WTC11 (cell line): ENCODE results near the gene ANKZF1. TPM values are rescaled to one million over a fixed set of nuclear protein-coding genes. Genes with fewer than 3 reads are reported as not detected.

ENCODE experiments used
- ATAC-seq: fragments of 200-7000 bp; cut with Tn5 transposase; 2 replicates; pipeline ENCODE4 v1.10.0; 2021; ENCODE audit warnings: mild to moderate bottlenecking, moderate library complexity
- CTCF ChIA-PET: fragments of 300-600 bp; sonication (Branson Sonifier 250); formaldehyde crosslinking; loops from one replicate; lab custom pipeline; 2021; ENCODE audit warnings: antibody characterized with exemption; lab: Charles Lee
- POLR2A ChIA-PET: fragments of 350-600 bp; sonication (Branson Sonifier 250); formaldehyde crosslinking; loops from one replicate; lab custom pipeline; 2021; ENCODE audit warnings: antibody characterized with exemption; lab: Charles Lee
- DNase-seq: peaks from one replicate; pipeline ENCODE4 v3.0.0; 2021; ENCODE audit warnings: low spot score
- H3K27ac Mint-ChIP-seq: 2 replicates; pipeline ENCODE4 v1.8.0; 2021; ENCODE audit warnings: mixed read lengths
- H3K27me3 Mint-ChIP-seq: 2 replicates; pipeline ENCODE4 v1.8.0; 2021; ENCODE audit warnings: low read depth, mild to moderate bottlenecking, moderate library complexity, mixed read lengths
- H3K36me3 Mint-ChIP-seq: 2 replicates; pipeline ENCODE4 v1.8.0; 2021; ENCODE audit warnings: mixed read lengths
- H3K4me1 Mint-ChIP-seq: 2 replicates; pipeline ENCODE4 v1.8.0; 2022; ENCODE audit warnings: mixed read lengths
- H3K4me3 Mint-ChIP-seq: 2 replicates; pipeline ENCODE4 v1.8.0; 2021; ENCODE audit warnings: mild to moderate bottlenecking, moderate library complexity, mixed read lengths
- H3K9me3 Mint-ChIP-seq: 2 replicates; pipeline ENCODE4 v1.8.0; 2021; ENCODE audit warnings: mixed read lengths
- AFF4 ChIP-seq: sonication (generic); formaldehyde crosslinking; IDR thresholded peaks from 2 replicates; pipeline ENCODE4 v1.8.1; 2023; ENCODE audit warnings: mild to moderate bottlenecking, missing genetic modification reagents, borderline replicate concordance
- CBFB ChIP-seq: sonication (generic); formaldehyde crosslinking; IDR thresholded peaks from 2 replicates; pipeline ENCODE4 v1.8.1; 2022; ENCODE audit warnings: mild to moderate bottlenecking, low read depth, missing genetic modification reagents
- EMX1 ChIP-seq: fragments of 250-450 bp; sonication (Bioruptor Pico); IDR thresholded peaks from 2 replicates; pipeline ENCODE4 v1.8.0; 2021; ENCODE audit warnings: mild to moderate bottlenecking
- ESRRA ChIP-seq: sonication (generic); formaldehyde crosslinking; IDR thresholded peaks from 2 replicates; pipeline ENCODE4 v1.8.1; 2022; ENCODE audit warnings: mild to moderate bottlenecking, missing genetic modification reagents, borderline replicate concordance
- ETV6 ChIP-seq: sonication (generic); formaldehyde crosslinking; IDR thresholded peaks from 2 replicates; pipeline ENCODE4 v1.8.1; 2022; ENCODE audit warnings: mild to moderate bottlenecking, missing genetic modification reagents
- HMGA2 ChIP-seq: fragments of 250-450 bp; sonication (Bioruptor Pico); IDR thresholded peaks from 2 replicates; pipeline ENCODE4 v1.4.0; 2021; ENCODE audit warnings: mild to moderate bottlenecking, moderate library complexity
- JAZF1 ChIP-seq: fragments of 250-450 bp; sonication (Bioruptor Pico); IDR thresholded peaks from 2 replicates; pipeline ENCODE4 v1.9.0; 2021; ENCODE audit warnings: moderate library complexity, mild to moderate bottlenecking, inconsistent platforms
- NFATC4 ChIP-seq: fragments of 250-450 bp; sonication (Bioruptor Pico); IDR thresholded peaks from 2 replicates; pipeline ENCODE4 v1.9.0; 2021; ENCODE audit warnings: mild to moderate bottlenecking
- NR2C2 ChIP-seq: sonication (generic); formaldehyde crosslinking; IDR thresholded peaks from 2 replicates; pipeline ENCODE4 v1.8.0; 2022; ENCODE audit warnings: mild to moderate bottlenecking, missing genetic modification reagents
- OVOL2 ChIP-seq: fragments of 250-450 bp; sonication (Bioruptor Pico); IDR thresholded peaks from 2 replicates; pipeline ENCODE4 v1.9.0; 2021; ENCODE audit warnings: mild to moderate bottlenecking, borderline replicate concordance
- SP1 ChIP-seq: sonication (generic); formaldehyde crosslinking; conservative IDR thresholded peaks from 2 replicates; pipeline ENCODE4 v1.8.1; 2022; ENCODE audit warnings: missing genetic modification reagents
- TP53 ChIP-seq: sonication (generic); formaldehyde crosslinking; IDR thresholded peaks from 2 replicates; pipeline ENCODE4 v1.8.1; 2023; ENCODE audit warnings: mild to moderate bottlenecking, missing genetic modification reagents
- ZBTB21 ChIP-seq: sonication (generic); formaldehyde crosslinking; IDR thresholded peaks from 2 replicates; pipeline ENCODE4 v1.8.1; 2023; ENCODE audit warnings: mild to moderate bottlenecking, missing genetic modification reagents, borderline replicate concordance
- ZNF281 ChIP-seq: sonication (generic); formaldehyde crosslinking; IDR thresholded peaks from 2 replicates; pipeline ENCODE4 v1.8.0; 2023; ENCODE audit warnings: mild to moderate bottlenecking, missing genetic modification reagents
- ZNF425 ChIP-seq: fragments of 250-450 bp; sonication (Bioruptor Pico); conservative IDR thresholded peaks from 2 replicates; pipeline ENCODE4 v1.9.0; 2021; ENCODE audit warnings: mild to moderate bottlenecking
- total RNA-seq: library from RNA; stranded (reverse); gene quantifications from 3 replicates; pipeline ENCODE4 v1.2.3, GENCODE V29; 2021
- TF ChIP-seq, protein P1 (sequence below): sonication (generic); formaldehyde crosslinking; IDR thresholded peaks from 2 replicates; pipeline ENCODE4 v1.8.0; 2022; ENCODE audit warnings: mild to moderate bottlenecking, missing genetic modification reagents
- TF ChIP-seq, protein P2 (sequence below): sonication (generic); formaldehyde crosslinking; IDR thresholded peaks from 2 replicates; pipeline ENCODE4 v1.8.1; 2023; ENCODE audit warnings: mild to moderate bottlenecking, missing genetic modification reagents
- TF ChIP-seq, protein P3 (sequence below): sonication (generic); formaldehyde crosslinking; IDR thresholded peaks from 2 replicates; pipeline ENCODE4 v1.8.1; 2022; ENCODE audit warnings: low read depth, mild to moderate bottlenecking, moderate library complexity, missing genetic modification reagents, borderline replicate concordance
- TF ChIP-seq, protein P4 (sequence below): sonication (generic); formaldehyde crosslinking; IDR thresholded peaks from 2 replicates; pipeline ENCODE4 v1.8.0; 2022; ENCODE audit warnings: mild to moderate bottlenecking, missing genetic modification reagents
- TF ChIP-seq, protein P5 (sequence below): fragments of 250-450 bp; sonication (Bioruptor Pico); IDR thresholded peaks from 2 replicates; pipeline ENCODE4 v1.9.0; 2021; ENCODE audit warnings: mild to moderate bottlenecking

ANKZF1 gene
- total RNA-seq, 1 experiment from 2014 or later, result 70.4 TPM

DNA sequence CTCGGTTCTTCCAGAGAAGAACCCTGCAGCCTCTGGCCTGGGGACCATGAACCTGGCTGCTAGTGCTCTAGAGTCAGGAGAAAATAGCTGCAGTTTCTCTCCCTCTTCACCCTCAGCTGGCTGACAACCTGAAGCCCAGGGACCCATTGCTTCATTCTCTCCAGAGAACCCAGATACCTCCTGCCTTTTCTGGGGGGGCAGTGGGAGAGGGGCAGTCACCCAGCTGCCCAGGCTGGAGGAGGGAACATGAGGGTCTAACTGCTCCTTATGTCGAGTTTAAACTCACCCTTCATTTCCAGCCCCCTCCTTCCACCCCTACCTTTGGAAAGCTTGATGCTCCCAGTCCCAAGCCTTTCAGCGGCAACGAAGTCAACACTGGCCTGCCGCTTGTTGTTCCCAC, 30.6 kb upstream of the ANKZF1 start:
- Mint-ChIP-seq H3K36me3 (no peaks in the 10 kb centered on the region), H3K9me3 (peaks cover 10% of the 10 kb centered on the region), H3K4me3 (no peak overlapping the region), H3K4me1 (peaks cover 8% of the 10 kb centered on the region), H3K27me3 (peaks cover 7% of the 10 kb centered on the region), H3K27ac (no peak overlapping the region)
- TF ChIP-seq, protein P1, sequence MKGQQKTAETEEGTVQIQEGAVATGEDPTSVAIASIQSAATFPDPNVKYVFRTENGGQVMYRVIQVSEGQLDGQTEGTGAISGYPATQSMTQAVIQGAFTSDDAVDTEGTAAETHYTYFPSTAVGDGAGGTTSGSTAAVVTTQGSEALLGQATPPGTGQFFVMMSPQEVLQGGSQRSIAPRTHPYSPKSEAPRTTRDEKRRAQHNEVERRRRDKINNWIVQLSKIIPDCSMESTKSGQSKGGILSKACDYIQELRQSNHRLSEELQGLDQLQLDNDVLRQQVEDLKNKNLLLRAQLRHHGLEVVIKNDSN (CRISPR knock-in tag), result no peak
- TF ChIP-seq HMGA2 (CRISPR knock-in tag), result no peak
- no peak for TF ChIP-seq ETV6
- no peak for TF ChIP-seq ZNF281 (CRISPR knock-in tag)
- TF ChIP-seq, protein P2, sequence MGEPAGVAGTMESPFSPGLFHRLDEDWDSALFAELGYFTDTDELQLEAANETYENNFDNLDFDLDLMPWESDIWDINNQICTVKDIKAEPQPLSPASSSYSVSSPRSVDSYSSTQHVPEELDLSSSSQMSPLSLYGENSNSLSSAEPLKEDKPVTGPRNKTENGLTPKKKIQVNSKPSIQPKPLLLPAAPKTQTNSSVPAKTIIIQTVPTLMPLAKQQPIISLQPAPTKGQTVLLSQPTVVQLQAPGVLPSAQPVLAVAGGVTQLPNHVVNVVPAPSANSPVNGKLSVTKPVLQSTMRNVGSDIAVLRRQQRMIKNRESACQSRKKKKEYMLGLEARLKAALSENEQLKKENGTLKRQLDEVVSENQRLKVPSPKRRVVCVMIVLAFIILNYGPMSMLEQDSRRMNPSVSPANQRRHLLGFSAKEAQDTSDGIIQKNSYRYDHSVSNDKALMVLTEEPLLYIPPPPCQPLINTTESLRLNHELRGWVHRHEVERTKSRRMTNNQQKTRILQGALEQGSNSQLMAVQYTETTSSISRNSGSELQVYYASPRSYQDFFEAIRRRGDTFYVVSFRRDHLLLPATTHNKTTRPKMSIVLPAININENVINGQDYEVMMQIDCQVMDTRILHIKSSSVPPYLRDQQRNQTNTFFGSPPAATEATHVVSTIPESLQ, result no peak
- no peak for TF ChIP-seq ZBTB21 (CRISPR knock-in tag)
- DNase-seq (no peak), ATAC-seq (no peak)
- ChIA-PET CTCF (interaction anchor here (2.0 kb wide), 1 partner anchor 96 kb away, joined by 6 read pairs; no protein-coding TSS in a partner anchor), POLR2A (no interaction called here)

- Mint-ChIP-seq H3K4me1 (peaks cover 8% of the 10 kb centered on the region), H3K36me3 (no peaks in the 10 kb centered on the region), H3K4me3 (no peak overlapping the region), H3K9me3 (peaks cover 14% of the 10 kb centered on the region), H3K27me3 (peaks cover 11% of the 10 kb centered on the region), H3K27ac (no peak overlapping the region)
- CTCF ChIA-PET, result interaction anchor here (1.6 to 2.0 kb wide), 2 partner anchors 95 to 219 kb away, joined by 3 to 6 read pairs; no protein-coding TSS in a partner anchor
- DNase-seq (no peak), ATAC-seq (no peak)
- POLR2A ChIA-PET, result interaction anchor here (0.6 kb wide), 1 partner anchor 189 kb away, joined by 3 read pairs; no protein-coding TSS in a partner anchor
- TF ChIP-seq ZNF425, result no peak
- no peak for TF ChIP-seq CBFB
- TF ChIP-seq NFATC4 (CRISPR knock-in tag), result no peak
- TF ChIP-seq SP1 (CRISPR knock-in tag), result no peak
- TF ChIP-seq EMX1 (CRISPR knock-in tag), result no peak
- TF ChIP-seq JAZF1, result no peak
- no peak for TF ChIP-seq NR2C2
- no peak for TF ChIP-seq AFF4 (CRISPR knock-in tag)
- TF ChIP-seq OVOL2 (CRISPR knock-in tag), result no peak
- TF ChIP-seq, protein P3, sequence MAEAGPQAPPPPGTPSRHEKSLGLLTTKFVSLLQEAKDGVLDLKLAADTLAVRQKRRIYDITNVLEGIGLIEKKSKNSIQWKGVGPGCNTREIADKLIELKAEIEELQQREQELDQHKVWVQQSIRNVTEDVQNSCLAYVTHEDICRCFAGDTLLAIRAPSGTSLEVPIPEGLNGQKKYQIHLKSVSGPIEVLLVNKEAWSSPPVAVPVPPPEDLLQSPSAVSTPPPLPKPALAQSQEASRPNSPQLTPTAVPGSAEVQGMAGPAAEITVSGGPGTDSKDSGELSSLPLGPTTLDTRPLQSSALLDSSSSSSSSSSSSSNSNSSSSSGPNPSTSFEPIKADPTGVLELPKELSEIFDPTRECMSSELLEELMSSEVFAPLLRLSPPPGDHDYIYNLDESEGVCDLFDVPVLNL (CRISPR knock-in tag), result no peak
- TF ChIP-seq ESRRA (CRISPR knock-in tag), result no peak
- TF ChIP-seq TP53 (CRISPR knock-in tag), result no peak
- TF ChIP-seq, protein P4, sequence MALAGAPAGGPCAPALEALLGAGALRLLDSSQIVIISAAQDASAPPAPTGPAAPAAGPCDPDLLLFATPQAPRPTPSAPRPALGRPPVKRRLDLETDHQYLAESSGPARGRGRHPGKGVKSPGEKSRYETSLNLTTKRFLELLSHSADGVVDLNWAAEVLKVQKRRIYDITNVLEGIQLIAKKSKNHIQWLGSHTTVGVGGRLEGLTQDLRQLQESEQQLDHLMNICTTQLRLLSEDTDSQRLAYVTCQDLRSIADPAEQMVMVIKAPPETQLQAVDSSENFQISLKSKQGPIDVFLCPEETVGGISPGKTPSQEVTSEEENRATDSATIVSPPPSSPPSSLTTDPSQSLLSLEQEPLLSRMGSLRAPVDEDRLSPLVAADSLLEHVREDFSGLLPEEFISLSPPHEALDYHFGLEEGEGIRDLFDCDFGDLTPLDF (CRISPR knock-in tag), result no peak
- TF ChIP-seq, protein P5, sequence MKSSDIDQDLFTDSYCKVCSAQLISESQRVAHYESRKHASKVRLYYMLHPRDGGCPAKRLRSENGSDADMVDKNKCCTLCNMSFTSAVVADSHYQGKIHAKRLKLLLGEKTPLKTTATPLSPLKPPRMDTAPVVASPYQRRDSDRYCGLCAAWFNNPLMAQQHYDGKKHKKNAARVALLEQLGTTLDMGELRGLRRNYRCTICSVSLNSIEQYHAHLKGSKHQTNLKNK (CRISPR knock-in tag), result no peak
These were observed 30.0 kb upstream of the ANKZF1 start for GRCh38 chr2:219199470-219200211.
